ENCODE measurements around the gene RBBP9. TPM values are rescaled to one million over a fixed set of nuclear protein-coding genes. Genes with fewer than 3 reads are reported as not detected.

The RBBP9 gene
- total and polyA plus RNA-seq, 2 experiments from 2014 or later, result 4.8 to 21.1 TPM

- TF ChIP-seq ZNF114 (CRISPR knock-in tag; IDR thresholded peaks at IDR 0.05) (no peak), ETS1 (IDR thresholded peaks at IDR 0.05) (no peak), EZH2phosphoT487 (IDR thresholded peaks at IDR 0.05; ENCODE audit: unreplicated experiment) (no peak), NANOG (IDR thresholded peaks at IDR 0.05; ENCODE audit: borderline replicate concordance) (no peak), POLR2AphosphoS5 (IDR thresholded peaks at IDR 0.05; ENCODE audit: low read depth) (no peak), CTCF (conservative IDR thresholded peaks at IDR 0.05; ENCODE audit: low read depth in 2 of 2) (no peak), EZH2 (IDR thresholded peaks at IDR 0.05; ENCODE audit: low read depth, unreplicated experiment) (no peak), ZNF462 (CRISPR knock-in tag; IDR thresholded peaks at IDR 0.05) (no peak), CREB1 (CRISPR knock-in tag; IDR thresholded peaks at IDR 0.05; ENCODE audit: low read depth) (no peak), ZNF331 (CRISPR knock-in tag; IDR thresholded peaks at IDR 0.05; ENCODE audit: low read depth) (no peak), REST (IDR thresholded peaks at IDR 0.05; ENCODE audit: unreplicated experiment) (no peak), STAT1 (IDR thresholded peaks at IDR 0.05; ENCODE audit: unreplicated experiment) (no peak), JUNB (IDR thresholded peaks at IDR 0.05; ENCODE audit: unreplicated experiment) (no peak)
- Mint-ChIP-seq H3K4me1 (peaks cover 10% of the 10 kb centered on the region), H3K4me3 (peak overlapping the region; percentile 97), H3K27me3 (ENCODE audit: insufficient read depth, low read depth, poor library complexity) (peaks cover 9% of the 10 kb centered on the region), H3K36me3 (ENCODE audit: low read depth) (no peaks in the 10 kb centered on the region), H3K27ac (peak overlapping the region; percentile 100; the same call in 1 of the 2 replicates), H3K9me3 (no peaks in the 10 kb centered on the region)
- H2AFZ ChIP-seq, result no peak overlapping the region
- H3K36me3 ChIP-seq (ENCODE audit: insufficient read depth), result no peaks in the 10 kb centered on the region
- peak overlapping the region; percentile 82 for H3K27ac ChIP-seq (ENCODE audit: low read depth)
- no peaks in the 10 kb centered on the region for H3F3A ChIP-seq (replicated peaks; ENCODE audit: low read depth)
- ATAC-seq (no peak), DNase-seq (ENCODE audit: low spot score) (no peak)
- H4K20me1 ChIP-seq (replicated peaks; ENCODE audit: insufficient read depth), result no peaks in the 10 kb centered on the region
- H3K27me3 ChIP-seq (ENCODE audit: insufficient read depth), result no peaks in the 10 kb centered on the region
- peaks cover 11% of the 10 kb centered on the region for H3K4me1 ChIP-seq (ENCODE audit: insufficient read depth)
- H3K9me2 ChIP-seq (ENCODE audit: insufficient read depth), result no peaks in the 10 kb centered on the region
- peak overlapping the region; percentile 91 for H3K4me3 ChIP-seq
- H3K79me2 ChIP-seq (replicated peaks; ENCODE audit: insufficient read depth), result peaks cover 32% of the 10 kb centered on the region
- peak overlapping the region; percentile 94 for H3K4me2 ChIP-seq
These were observed 31.4 kb downstream of the RBBP9 start for GRCh38 chr20:18465536-18466200.
